Astrocyte (in vitro differentiated cells and primary cell): ENCODE results near the gene RBM38. TPM values are rescaled to one million over a fixed set of nuclear protein-coding genes. Genes with fewer than 3 reads are reported as not detected.

Experiments used
- DNase-seq: peaks from one replicate; pipeline ENCODE4 v3.0.0-alpha.2; 2010; ENCODE audit warnings: low read depth
- FAIRE-seq: peaks from 2 replicates; lab custom pipeline; 2011; peaks lifted over from hg19 to GRCh38; lab: Jason Lieb, UNC
- H2AFZ ChIP-seq: 2 replicates; pipeline ENCODE4 v1.6.0; 2012; ENCODE audit warnings: low read depth, low read length, inconsistent platforms
- H3K27ac ChIP-seq: 2 replicates; pipeline ENCODE4 v1.5.1; 2011; ENCODE audit warnings: low read depth, low read length, inconsistent platforms
- H3K27me3 ChIP-seq: 2 replicates; pipeline ENCODE4 v1.6.0; 2011; ENCODE audit warnings: low read length, inconsistent platforms; ENCODE audit not compliant: insufficient read depth
- H3K36me3 ChIP-seq: 2 replicates; pipeline ENCODE4 v1.5.1; 2011; ENCODE audit warnings: low read length, inconsistent platforms; ENCODE audit not compliant: insufficient read depth
- H3K4me1 ChIP-seq: 2 replicates; pipeline ENCODE4 v1.5.1; 2011; ENCODE audit warnings: low read length, inconsistent platforms; ENCODE audit not compliant: insufficient read depth
- H3K4me2 ChIP-seq: 2 replicates; pipeline ENCODE4 v1.6.0; 2012; ENCODE audit warnings: low read length, inconsistent platforms
- H3K4me3 ChIP-seq: 2 replicates; pipeline ENCODE4 v1.5.1; 2011; ENCODE audit warnings: low read depth, mild to moderate bottlenecking, low read length, inconsistent platforms; ENCODE audit not compliant: insufficient read depth
- H3K79me2 ChIP-seq: 2 replicates; pipeline ENCODE4 v1.6.0; 2012; ENCODE audit warnings: mild to moderate bottlenecking, low read length, inconsistent platforms; ENCODE audit not compliant: insufficient read depth
- H3K9ac ChIP-seq: 2 replicates; pipeline ENCODE4 v1.6.0; 2012; ENCODE audit warnings: mild to moderate bottlenecking, low read length, inconsistent platforms
- H3K9me3 ChIP-seq: 2 replicates; pipeline ENCODE4 v1.5.1; 2012; ENCODE audit warnings: low read depth, mild to moderate bottlenecking, low read length, inconsistent platforms; ENCODE audit not compliant: insufficient read depth
- H4K20me1 ChIP-seq: 2 replicates; pipeline ENCODE4 v1.6.0; 2012; ENCODE audit warnings: low read length, inconsistent platforms; ENCODE audit not compliant: insufficient read depth
- H3K27ac Mint-ChIP-seq: one replicate; pipeline ENCODE4 v1.8.0; 2021; ENCODE audit warnings: mild to moderate bottlenecking, mixed read lengths; ENCODE audit not compliant: unreplicated experiment
- H3K27me3 Mint-ChIP-seq: one replicate; pipeline ENCODE4 v1.8.0; 2021; ENCODE audit warnings: low read depth, mixed read lengths; ENCODE audit not compliant: unreplicated experiment
- H3K36me3 Mint-ChIP-seq: one replicate; pipeline ENCODE4 v1.8.0; 2021; ENCODE audit warnings: low read depth, mixed read lengths; ENCODE audit not compliant: unreplicated experiment
- H3K4me1 Mint-ChIP-seq: one replicate; pipeline ENCODE4 v1.8.0; 2021; ENCODE audit warnings: low read depth, mixed read lengths; ENCODE audit not compliant: unreplicated experiment
- H3K4me3 Mint-ChIP-seq: one replicate; pipeline ENCODE4 v1.8.0; 2021; ENCODE audit warnings: mild to moderate bottlenecking, moderate library complexity, mixed read lengths; ENCODE audit not compliant: unreplicated experiment
- H3K9me3 Mint-ChIP-seq: one replicate; pipeline ENCODE4 v1.8.0; 2021; ENCODE audit warnings: mild to moderate bottlenecking, mixed read lengths; ENCODE audit not compliant: unreplicated experiment
- CTCF ChIP-seq: IDR thresholded peaks from 2 replicates; pipeline ENCODE4 v1.5.1; 2011; ENCODE audit warnings: low read depth, mild to moderate bottlenecking, inconsistent platforms, low read length, moderate library complexity; ENCODE audit not compliant: insufficient read depth
- EZH2 ChIP-seq: IDR thresholded peaks from 2 replicates; pipeline ENCODE4 v1.6.1; 2012; ENCODE audit warnings: mild to moderate bottlenecking, low read length, inconsistent platforms; ENCODE audit not compliant: insufficient read depth
- total RNA-seq: library from RNA; stranded (reverse); gene quantifications from 2 replicates; pipeline ENCODE4 v1.2.1, GENCODE V29; 2021

The RBM38 gene
- total RNA-seq, 1 donor from 2014 or later, result 43.5 TPM

- H3K27ac Mint-ChIP-seq, result no peak overlapping the region
- no peak overlapping the region for H2AFZ ChIP-seq
- no peaks in the 10 kb centered on the region for H3K36me3 ChIP-seq
- no peaks in the 10 kb centered on the region for H3K79me2 ChIP-seq
- H3K4me3 ChIP-seq, result no peak overlapping the region
- TF ChIP-seq CTCF (no peak), EZH2 (no peak)
- H3K27ac ChIP-seq, result no peak overlapping the region
- no peaks in the 10 kb centered on the region for H4K20me1 ChIP-seq
- H3K9me3 Mint-ChIP-seq, result no peaks in the 10 kb centered on the region
- H3K4me3 Mint-ChIP-seq, result no peak overlapping the region
- peaks cover 13% of the 10 kb centered on the region for H3K27me3 ChIP-seq
- H3K9me3 ChIP-seq, result no peaks in the 10 kb centered on the region
- H3K27me3 Mint-ChIP-seq, result peaks cover 12% of the 10 kb centered on the region
- H3K4me2 ChIP-seq, result no peak overlapping the region
- no peak overlapping the region for H3K9ac ChIP-seq
- H3K4me1 Mint-ChIP-seq, result no peaks in the 10 kb centered on the region
- FAIRE-seq, result no peak
- peak; percentile 21 for DNase-seq
- no peaks in the 10 kb centered on the region for H3K4me1 ChIP-seq
- H3K36me3 Mint-ChIP-seq, result no peaks in the 10 kb centered on the region
Observed at GRCh38 chr20:57342829-57343228, 48.4 kb upstream of the RBM38 start.

- Histone ChIP-seq H3K27me3 (peaks cover 4% of the 10 kb centered on the region), H3K9ac (no peak overlapping the region), H3K79me2 (peaks cover 4% of the 10 kb centered on the region), H3K4me3 (no peak overlapping the region), H2AFZ (no peak overlapping the region), H4K20me1 (peaks cover under 1% of the 10 kb centered on the region), H3K9me3 (no peaks in the 10 kb centered on the region), H3K36me3 (no peaks in the 10 kb centered on the region), H3K27ac (no peak overlapping the region), H3K4me2 (no peak overlapping the region), H3K4me1 (no peaks in the 10 kb centered on the region)
- DNase-seq (peak; percentile 52), FAIRE-seq (no peak)
- no peak overlapping the region for H3K4me3 Mint-ChIP-seq
- H3K9me3 Mint-ChIP-seq, result no peaks in the 10 kb centered on the region
- H3K27me3 Mint-ChIP-seq, result peaks cover 5% of the 10 kb centered on the region
- H3K27ac Mint-ChIP-seq, result no peak overlapping the region
- H3K36me3 Mint-ChIP-seq, result no peaks in the 10 kb centered on the region
- no peaks in the 10 kb centered on the region for H3K4me1 Mint-ChIP-seq
- TF ChIP-seq CTCF, result peak; percentile 89
- no peak for TF ChIP-seq EZH2
Observed at GRCh38 chr20:57346477-57346876, 44.7 kb upstream of the RBM38 start.

GRCh38 chr20:57347393-57347792 is 43.8 kb upstream of the RBM38 start:
- H3K79me2 ChIP-seq, result peaks cover 14% of the 10 kb centered on the region
- H3K4me3 Mint-ChIP-seq, result no peak overlapping the region

More at GRCh38 chr20:57347393-57347792, 43.8 kb upstream of the RBM38 start:
- Histone ChIP-seq H3K4me2 (no peak overlapping the region), H3K36me3 (no peaks in the 10 kb centered on the region), H2AFZ (no peak overlapping the region), H3K27ac (no peak overlapping the region), H3K27me3 (no peaks in the 10 kb centered on the region), H3K9ac (no peak overlapping the region), H3K4me1 (peaks cover 7% of the 10 kb centered on the region), H4K20me1 (peaks cover 10% of the 10 kb centered on the region), H3K9me3 (no peaks in the 10 kb centered on the region), H3K4me3 (no peak overlapping the region)
- Mint-ChIP-seq H3K27me3 (peaks cover 4% of the 10 kb centered on the region), H3K9me3 (no peaks in the 10 kb centered on the region), H3K4me1 (peaks cover 6% of the 10 kb centered on the region), H3K36me3 (no peaks in the 10 kb centered on the region), H3K27ac (no peak overlapping the region)
- TF ChIP-seq CTCF, result no peak
- no peak for TF ChIP-seq EZH2
- DNase-seq (no peak), FAIRE-seq (no peak)
